Activated T-cell treated with anti-CD3 and anti-CD28 coated beads for 48 hours (primary cell): Measurements from ENCODE around the gene PDLIM5.
"Not testable (repeated sequence)": the region's sequence is repeated elsewhere in the genome, so short reads cannot be mapped to it uniquely, and the experiment has no call there.

Experiments
- DNase-seq: peaks from one replicate; pipeline ENCODE4 v3.0.0-alpha.2; 2020; ENCODE audit warnings: low read depth

The PDLIM5 gene

DNA sequence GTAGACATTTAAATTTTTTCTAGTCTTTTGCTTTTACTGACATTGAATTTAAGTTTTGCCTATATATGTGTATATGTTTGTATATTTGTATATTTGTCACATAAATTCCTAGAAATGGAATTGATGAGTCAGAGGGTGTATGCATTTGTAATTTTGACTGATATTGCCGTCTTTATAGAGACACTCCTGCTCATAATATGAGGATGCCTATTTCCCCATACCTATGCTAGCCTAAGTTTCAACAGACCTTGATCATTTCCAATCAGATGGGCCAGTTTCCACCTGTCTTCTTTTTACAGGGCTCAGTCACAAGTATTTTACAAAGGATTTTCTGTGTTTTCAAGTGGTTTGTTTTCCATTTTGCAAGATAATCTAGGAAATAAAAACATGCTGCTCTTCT is 10.8 kb downstream of the PDLIM5 start:
- DNase-seq: no peak

DNA sequence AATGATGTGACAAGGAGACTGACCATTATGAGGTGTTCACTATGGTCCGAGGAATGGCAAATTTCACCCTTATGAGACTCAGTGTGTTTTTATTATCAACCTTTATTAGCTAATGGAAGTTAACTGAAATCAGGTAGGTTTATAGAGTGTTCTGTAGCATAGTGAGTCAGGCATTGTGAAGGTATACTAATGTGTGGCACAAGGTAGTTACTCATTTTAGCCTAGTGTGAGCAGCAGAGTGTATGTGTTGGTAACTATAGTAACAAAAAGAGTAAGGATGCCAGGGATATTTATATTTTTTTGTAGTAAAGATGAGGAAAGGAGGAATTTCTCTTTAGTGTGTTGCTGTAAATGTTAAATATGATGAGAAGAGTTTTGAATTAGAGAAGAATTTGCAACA is 12.0 kb downstream of the PDLIM5 start:
- DNase-seq: no peak

DNA sequence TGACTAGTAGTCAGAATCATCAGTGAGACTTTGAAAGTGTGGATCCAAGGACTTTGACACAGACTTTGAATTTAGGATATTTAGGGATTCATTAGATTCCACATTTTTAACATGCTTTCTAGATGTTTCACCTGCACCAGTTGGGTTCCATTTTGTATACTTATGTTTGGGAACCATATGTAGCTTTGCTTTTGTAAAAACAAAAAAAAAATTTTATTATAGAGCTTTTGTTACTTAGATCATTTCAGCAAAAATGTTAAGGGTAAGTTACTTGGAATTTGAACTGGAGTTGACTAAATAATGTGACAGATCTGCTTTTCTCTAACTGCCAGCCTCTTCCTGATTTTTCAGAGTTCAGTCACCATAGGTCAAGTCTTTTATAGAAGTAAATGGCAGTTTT is 14.6 kb downstream of the PDLIM5 start:
- DNase-seq: no peak

GRCh38 chr4:94466923-94467322 is 15.2 kb downstream of the PDLIM5 start:
- DNase-seq: no peak

DNA sequence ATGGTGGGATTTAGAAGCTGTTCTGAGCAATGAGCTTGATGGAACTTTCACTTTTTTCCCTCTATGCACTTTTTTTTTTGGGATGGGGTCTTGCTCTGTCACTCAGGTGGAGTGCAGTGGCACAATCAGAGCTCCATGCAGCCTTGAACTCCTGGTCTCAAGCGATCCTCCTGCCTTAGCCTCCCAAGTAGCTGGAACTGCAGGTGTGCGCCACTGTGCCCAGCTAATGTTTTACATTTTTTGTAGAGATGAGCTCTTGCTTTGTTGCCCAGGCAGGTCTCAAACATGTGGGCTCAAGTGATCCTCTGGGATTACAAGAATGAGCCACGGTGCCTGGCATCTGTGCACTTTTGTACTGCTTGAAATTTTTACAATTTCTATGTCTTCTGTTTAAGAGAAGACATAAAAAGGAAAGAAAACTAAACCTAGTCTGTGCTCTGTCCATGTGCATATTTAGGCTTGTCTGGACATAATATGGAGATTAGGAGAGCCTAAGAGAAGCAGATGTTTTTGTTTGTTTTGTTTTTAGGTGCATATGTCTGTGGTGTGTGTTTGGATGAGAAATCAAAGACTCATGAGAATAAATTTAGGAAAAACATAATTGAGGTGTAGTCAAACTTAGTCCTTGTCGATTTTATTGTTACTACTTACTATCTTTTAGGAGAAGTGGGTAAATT is 16.5 kb downstream of the PDLIM5 start:
- no peak for DNase-seq

GRCh38 chr4:94469221-94469784 is 17.6 kb downstream of the PDLIM5 start:
- no peak for DNase-seq

GRCh38 chr4:94470132-94470531 is 18.4 kb downstream of the PDLIM5 start:
- DNase-seq: no peak

GRCh38 chr4:94470782-94471181 is 19.0 kb downstream of the PDLIM5 start:
- DNase-seq: not testable (repeated sequence)

GRCh38 chr4:94472056-94472826 is 20.5 kb downstream of the PDLIM5 start:
- no peak for DNase-seq

DNA sequence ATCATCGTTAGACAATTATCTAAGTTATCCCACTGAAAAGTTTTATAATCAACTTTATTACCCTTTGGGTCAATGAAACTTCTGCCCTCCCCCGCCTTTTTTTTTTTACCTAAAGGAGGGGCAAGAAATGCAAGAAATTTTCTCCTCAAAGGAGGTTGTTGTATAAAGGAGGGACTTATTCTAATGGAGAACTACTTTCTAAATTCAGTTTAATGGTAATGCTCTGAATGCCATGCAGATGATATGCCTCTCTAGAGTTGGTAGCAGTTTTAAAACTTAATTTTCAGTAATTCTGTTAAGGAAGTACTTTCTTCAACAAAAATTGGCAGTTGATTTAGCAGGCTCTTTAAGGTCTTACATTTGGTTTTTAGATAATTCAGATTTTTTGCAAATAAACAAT is 23.3 kb downstream of the PDLIM5 start:
- DNase-seq: no peak

DNA sequence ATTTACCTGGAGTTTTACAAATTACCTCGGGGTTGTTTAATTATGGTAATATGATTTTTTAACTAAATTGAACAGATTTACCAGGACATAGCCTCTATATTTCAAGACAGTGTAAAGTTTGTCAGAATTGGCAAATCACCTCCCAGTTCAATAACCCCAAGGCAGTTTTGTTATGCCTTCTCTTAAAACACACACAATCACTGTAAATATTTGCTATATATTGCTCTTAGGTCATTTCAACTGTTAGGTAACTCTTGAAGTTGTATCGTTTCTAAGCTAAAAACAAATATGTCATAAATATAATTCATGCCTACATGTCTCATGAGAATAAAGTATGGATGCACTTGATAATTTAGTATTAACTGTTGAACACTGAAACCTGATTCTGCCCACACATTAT is 24.1 kb downstream of the PDLIM5 start:
- no peak for DNase-seq

GRCh38 chr4:94477227-94477626 is 25.5 kb downstream of the PDLIM5 start:
- DNase-seq: no peak

GRCh38 chr4:94478805-94479204 is 27.1 kb downstream of the PDLIM5 start:
- DNase-seq: not testable (repeated sequence)

DNA sequence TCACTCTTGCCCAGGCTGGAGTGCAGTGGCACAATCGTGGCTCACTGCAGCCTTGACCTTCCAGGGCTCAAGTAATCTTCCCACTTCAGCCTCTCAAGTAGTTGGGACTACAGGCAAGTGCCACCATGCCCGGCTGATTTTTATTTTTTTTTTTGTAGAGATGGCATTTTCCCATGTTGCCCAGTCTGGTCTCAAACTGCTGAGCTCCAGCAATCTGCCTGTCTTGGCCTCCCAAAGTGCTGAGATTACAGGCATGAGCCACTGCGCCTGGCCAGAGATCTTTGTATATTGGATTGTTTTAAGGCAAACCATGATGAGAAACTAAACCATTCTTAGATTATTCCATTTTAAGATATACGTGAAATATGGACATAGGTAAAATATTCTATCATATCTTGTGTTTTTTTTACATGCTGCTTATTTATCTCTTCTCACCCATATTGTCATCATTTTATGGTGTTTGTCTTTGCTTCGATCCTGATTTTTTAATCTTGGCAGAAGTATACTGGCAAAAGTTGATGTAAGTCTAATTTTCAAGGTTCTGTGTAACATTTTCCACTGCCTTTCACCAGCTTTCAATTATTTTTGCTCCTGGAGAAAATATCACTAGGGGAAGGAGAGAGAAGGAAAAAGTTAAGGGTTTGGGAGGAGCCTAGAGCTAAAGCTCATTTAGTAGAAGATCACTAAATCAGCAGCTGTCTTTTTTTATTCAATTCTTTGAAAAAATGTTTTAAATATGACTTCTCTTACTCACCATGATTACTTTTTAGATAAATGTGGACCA is 27.8 kb downstream of the PDLIM5 start:
- no peak for DNase-seq

DNA sequence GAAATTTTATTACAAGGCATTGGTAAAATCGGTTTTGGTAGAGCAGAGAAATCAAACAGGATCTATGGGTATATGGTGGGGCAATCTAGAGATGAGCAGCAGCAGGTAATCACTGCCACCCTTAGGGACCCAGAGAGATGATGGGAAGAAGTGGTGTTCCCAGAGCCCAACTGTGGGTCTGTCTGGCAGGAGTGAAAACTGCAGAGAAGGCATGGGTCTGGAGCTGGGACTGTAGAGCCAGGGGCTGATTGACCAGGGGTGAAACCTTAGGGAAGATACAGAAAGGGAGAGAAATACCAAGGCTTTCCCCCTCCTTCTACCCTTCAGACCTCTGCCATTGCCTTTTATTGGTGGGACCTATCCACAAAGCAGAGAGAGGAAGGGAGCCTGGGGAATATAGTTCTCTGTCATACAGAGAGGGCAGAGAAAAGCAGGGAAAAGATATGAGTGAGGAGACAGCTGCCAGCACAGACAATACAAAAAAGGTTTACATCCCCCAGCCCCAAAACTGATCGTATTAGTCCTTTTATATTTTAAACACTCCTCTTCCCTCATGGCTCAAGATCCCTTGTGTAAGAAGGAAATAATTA is 28.7 kb downstream of the PDLIM5 start:
- DNase-seq: no peak

GRCh38 chr4:94483895-94484294 is 32.2 kb downstream of the PDLIM5 start:
- DNase-seq: no peak

GRCh38 chr4:94484818-94485217 is 33.1 kb downstream of the PDLIM5 start:
- no peak for DNase-seq

DNA sequence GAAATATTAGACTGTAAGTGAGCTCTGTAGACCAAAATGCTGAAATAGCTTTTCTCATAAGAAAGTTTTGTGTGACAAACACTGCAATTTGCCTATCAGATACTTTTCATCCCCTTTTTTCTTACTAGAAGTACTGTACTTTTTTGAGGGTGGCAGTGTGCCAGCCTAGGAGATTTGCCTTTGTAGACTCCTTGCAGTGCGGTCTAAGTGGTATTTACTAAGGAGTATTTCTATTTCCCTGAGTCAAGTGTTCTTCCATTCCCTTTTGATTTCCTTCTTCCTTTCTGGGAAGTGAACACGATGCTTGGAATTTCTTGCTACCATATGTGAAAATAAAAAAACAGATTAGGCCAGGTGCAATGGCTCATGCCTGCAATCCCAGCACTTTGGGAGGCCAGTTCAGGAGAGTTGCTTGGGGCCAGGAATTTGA is 34.6 kb downstream of the PDLIM5 start:
- no peak for DNase-seq

GRCh38 chr4:94488670-94489069 is 36.9 kb downstream of the PDLIM5 start:
- DNase-seq: no peak

DNA sequence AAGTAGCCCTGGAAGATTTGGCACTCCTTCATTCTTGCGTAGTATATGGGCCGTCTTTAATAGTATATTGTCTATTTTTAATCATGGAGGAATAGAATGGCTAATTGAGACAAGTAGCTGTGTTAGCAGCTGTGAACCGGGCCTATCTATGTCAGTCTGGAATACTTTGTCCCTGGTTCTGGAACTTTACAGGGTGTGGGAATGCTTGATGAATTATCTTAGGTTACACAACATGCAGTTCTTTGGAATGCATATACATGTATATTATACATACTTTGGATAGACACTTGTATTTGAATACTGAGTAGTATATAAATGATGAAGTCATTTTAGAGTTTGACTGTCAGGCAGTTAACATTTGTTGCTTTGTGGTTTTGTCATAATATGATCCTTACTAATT is 37.4 kb downstream of the PDLIM5 start:
- no peak for DNase-seq

DNA sequence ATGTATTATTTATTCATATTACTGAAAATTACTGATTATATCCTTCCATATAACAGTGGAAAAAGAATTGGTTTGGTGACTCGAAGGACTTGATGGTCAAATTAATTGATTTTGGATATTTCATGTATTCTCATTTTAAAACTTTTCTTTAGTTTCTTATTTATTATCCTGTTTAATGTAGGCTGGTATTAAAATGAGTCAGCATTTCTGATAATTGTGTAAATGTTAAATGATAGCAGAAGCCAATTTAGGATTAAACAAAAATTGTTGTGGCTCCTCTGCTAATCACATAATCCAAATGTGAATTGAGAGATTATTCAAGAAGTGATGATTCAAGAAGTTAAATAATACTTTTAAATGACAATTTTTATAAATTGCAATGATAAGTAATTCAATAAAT is 38.7 kb downstream of the PDLIM5 start:
- no peak for DNase-seq

- no peak for DNase-seq
These were observed 39.6 kb downstream of the PDLIM5 start for GRCh38 chr4:94491322-94491721.
